Measurements from ENCODE around the gene PER2. TPM values are rescaled to one million over a fixed set of nuclear protein-coding genes. Genes with fewer than 3 reads are reported as not detected.

PER2 gene
- total RNA-seq, 1 donor from 2014 or later, result 14.0 TPM

GRCh38 chr2:238250896-238251295 lies 37.5 kb downstream of the PER2 start:
- H3K36me3 Mint-ChIP-seq, result peaks cover 4% of the 10 kb centered on the region
- no peaks in the 10 kb centered on the region for H3K27me3 Mint-ChIP-seq
- TF ChIP-seq CTCF (conservative IDR thresholded peaks at IDR 0.05), result no peak
- DNase-seq (ENCODE audit: extremely low spot score, unreplicated experiment), result no peak
- H3K4me1 Mint-ChIP-seq (ENCODE audit: unreplicated experiment), result no peaks in the 10 kb centered on the region
- no peak overlapping the region for H3K27ac Mint-ChIP-seq
- no peak overlapping the region for H3K4me3 Mint-ChIP-seq
- no peaks in the 10 kb centered on the region for H3K9me3 Mint-ChIP-seq

GRCh38 chr2:238247841-238248453 lies 40.5 kb downstream of the PER2 start:
- peak overlapping the region; percentile 40 for H3K27ac Mint-ChIP-seq
- H3K4me3 Mint-ChIP-seq, result no peak overlapping the region
- no peaks in the 10 kb centered on the region for H3K4me1 Mint-ChIP-seq (ENCODE audit: unreplicated experiment)
- no peak for DNase-seq (ENCODE audit: extremely low spot score, unreplicated experiment)
- H3K36me3 Mint-ChIP-seq, result peaks cover 13% of the 10 kb centered on the region
- no peaks in the 10 kb centered on the region for H3K9me3 Mint-ChIP-seq
- TF ChIP-seq CTCF (conservative IDR thresholded peaks at IDR 0.05), result no peak
- H3K27me3 Mint-ChIP-seq, result no peaks in the 10 kb centered on the region

DNA sequence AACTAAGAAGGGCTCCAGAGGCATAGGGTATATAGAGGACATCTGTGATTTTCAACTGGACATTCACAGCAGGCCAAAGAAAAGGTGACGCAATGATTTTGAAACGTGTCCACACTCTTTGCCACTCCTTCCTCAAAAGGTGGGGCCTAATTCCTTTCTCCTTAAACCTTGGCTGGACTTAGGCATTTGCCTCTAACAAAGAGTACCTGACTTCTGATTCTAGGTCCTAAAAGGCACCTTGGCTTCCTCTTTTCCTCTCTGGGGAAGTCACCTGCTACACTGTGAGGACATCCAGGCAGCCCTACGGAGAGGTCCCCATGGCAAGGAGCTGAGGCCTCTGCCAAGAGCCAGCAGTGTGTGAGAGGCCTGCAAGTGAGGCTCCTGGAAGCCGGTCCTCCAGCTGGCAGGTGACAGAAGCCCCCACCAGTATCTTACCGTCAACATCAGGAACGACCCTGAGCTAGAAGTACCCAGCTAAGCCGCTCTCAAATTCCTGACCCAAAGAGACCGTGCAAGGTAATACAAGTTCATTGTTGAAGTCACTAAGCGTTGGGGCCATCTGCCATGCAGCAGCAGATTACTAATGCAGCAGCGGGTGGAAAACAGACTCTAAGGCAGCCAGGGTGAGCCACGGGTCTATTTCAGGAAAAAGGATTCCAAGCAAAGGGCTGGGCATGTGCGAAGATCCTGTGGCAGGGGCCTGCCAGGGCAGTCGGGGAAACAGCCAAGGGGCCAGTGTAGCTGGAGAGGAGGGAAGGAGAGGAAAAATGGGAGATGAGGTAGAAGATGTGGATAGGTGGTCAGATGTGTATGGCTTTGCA lies 41.2 kb downstream of the PER2 start:
- H3K4me1 Mint-ChIP-seq (ENCODE audit: unreplicated experiment), result peaks cover 4% of the 10 kb centered on the region
- DNase-seq (ENCODE audit: extremely low spot score, unreplicated experiment), result no peak
- peaks cover 13% of the 10 kb centered on the region for H3K36me3 Mint-ChIP-seq
- no peak overlapping the region for H3K4me3 Mint-ChIP-seq
- H3K9me3 Mint-ChIP-seq, result no peaks in the 10 kb centered on the region
- no peaks in the 10 kb centered on the region for H3K27me3 Mint-ChIP-seq
- no peak for TF ChIP-seq CTCF (conservative IDR thresholded peaks at IDR 0.05)
- peak overlapping the region; percentile 40 for H3K27ac Mint-ChIP-seq

GRCh38 chr2:238244151-238244550 lies 44.3 kb downstream of the PER2 start:
- Mint-ChIP-seq H3K36me3 (peaks cover 13% of the 10 kb centered on the region), H3K4me3 (no peak overlapping the region), H3K27ac (no peak overlapping the region), H3K4me1 (ENCODE audit: unreplicated experiment) (peaks cover 7% of the 10 kb centered on the region), H3K27me3 (peaks cover 7% of the 10 kb centered on the region), H3K9me3 (no peaks in the 10 kb centered on the region)
- DNase-seq (ENCODE audit: extremely low spot score, unreplicated experiment), result no peak
- no peak for TF ChIP-seq CTCF (conservative IDR thresholded peaks at IDR 0.05)

- Mint-ChIP-seq H3K9me3 (no peaks in the 10 kb centered on the region), H3K4me3 (no peak overlapping the region), H3K4me1 (ENCODE audit: unreplicated experiment) (peaks cover 7% of the 10 kb centered on the region), H3K36me3 (peaks cover 13% of the 10 kb centered on the region), H3K27me3 (peaks cover 7% of the 10 kb centered on the region), H3K27ac (no peak overlapping the region)
- DNase-seq (ENCODE audit: extremely low spot score, unreplicated experiment), result no peak
- peak; percentile 53 for TF ChIP-seq CTCF (conservative IDR thresholded peaks at IDR 0.05)
Observed at GRCh38 chr2:238243496-238244076, 44.8 kb downstream of the PER2 start.
